H9 (cell line): ENCODE results near the gene SYNPO2L. TPM values are rescaled to one million over a fixed set of nuclear protein-coding genes. Genes with fewer than 3 reads are reported as not detected.

Experiments
- DNase-seq: peaks from one replicate; pipeline ENCODE4 v3.0.0-alpha.2; 2017
- H2AFZ ChIP-seq: one replicate; pipeline ENCODE4 v1.6.1; 2013; ENCODE audit warnings: mild to moderate bottlenecking, low read length, control low read depth, moderate library complexity
- H2AK5ac ChIP-seq: 2 replicates; pipeline ENCODE4 v1.6.1; 2013; ENCODE audit warnings: low read length, control low read depth, mixed read lengths; ENCODE audit not compliant: insufficient read length
- H2BK120ac ChIP-seq: one replicate; pipeline ENCODE4 v1.6.1; 2013; ENCODE audit warnings: low read depth, mild to moderate bottlenecking, low read length, control low read depth, inconsistent platforms; ENCODE audit not compliant: poor library complexity, severe bottlenecking
- H2BK12ac ChIP-seq: 2 replicates; pipeline ENCODE4 v1.6.1; 2013; ENCODE audit warnings: low read length, control low read depth, mixed read lengths, low read depth; ENCODE audit not compliant: insufficient read length
- H2BK15ac ChIP-seq: 2 replicates; pipeline ENCODE4 v1.6.1; 2013; ENCODE audit warnings: low read depth, low read length, control low read depth
- H2BK20ac ChIP-seq: one replicate; pipeline ENCODE4 v1.6.1; 2013; ENCODE audit warnings: low read depth, mild to moderate bottlenecking, low read length, control low read depth, inconsistent platforms; ENCODE audit not compliant: poor library complexity, severe bottlenecking
- H2BK5ac ChIP-seq: 2 replicates; pipeline ENCODE4 v1.6.1; 2013; ENCODE audit warnings: low read length, control low read depth, mixed read lengths; ENCODE audit not compliant: insufficient read length
- H3K14ac ChIP-seq: 2 replicates; pipeline ENCODE4 v1.6.1; 2013; ENCODE audit warnings: low read length, control low read depth; ENCODE audit not compliant: insufficient read depth
- H3K18ac ChIP-seq: 2 replicates; pipeline ENCODE4 v1.6.1; 2013; ENCODE audit warnings: low read depth, mild to moderate bottlenecking, mixed read lengths, low read length, control low read depth; ENCODE audit not compliant: insufficient read length
- H3K23ac ChIP-seq: 2 replicates; pipeline ENCODE4 v1.6.1; 2013; ENCODE audit warnings: low read length, control low read depth, mixed read lengths, low read depth; ENCODE audit not compliant: insufficient read length
- H3K23me2 ChIP-seq: 2 replicates; pipeline ENCODE4 v1.6.1; 2013; ENCODE audit warnings: low read depth, mild to moderate bottlenecking, mixed read lengths, low read length, control low read depth; ENCODE audit not compliant: insufficient read length, poor library complexity, severe bottlenecking
- H3K27ac ChIP-seq: 2 replicates; pipeline ENCODE4 v1.5.1; 2013; ENCODE audit warnings: low read length, control low read depth, mixed read lengths, low read depth; ENCODE audit not compliant: insufficient read length
- H3K27me3 ChIP-seq: 2 replicates; pipeline ENCODE4 v1.6.1; 2013; ENCODE audit warnings: low read length, control low read depth, inconsistent platforms; ENCODE audit not compliant: insufficient read depth
- H3K4ac ChIP-seq: 2 replicates; pipeline ENCODE4 v1.6.1; 2013; ENCODE audit warnings: low read depth, mild to moderate bottlenecking, control low read depth, inconsistent platforms, low read length, moderate library complexity
- H3K4me1 ChIP-seq: 2 replicates; pipeline ENCODE4 v1.6.1; 2013; ENCODE audit warnings: low read length, control low read depth, inconsistent platforms; ENCODE audit not compliant: insufficient read depth
- H3K4me2 ChIP-seq: 2 replicates; pipeline ENCODE4 v1.6.1; 2013; ENCODE audit warnings: low read length, control low read depth, mixed read lengths; ENCODE audit not compliant: insufficient read length, insufficient read depth
- H3K56ac ChIP-seq: 2 replicates; pipeline ENCODE4 v1.6.1; 2013; ENCODE audit warnings: low read depth, mild to moderate bottlenecking, mixed read lengths, low read length, control low read depth; ENCODE audit not compliant: insufficient read length
- H3K79me1 ChIP-seq: 2 replicates; pipeline ENCODE4 v1.6.1; 2013; ENCODE audit warnings: low read depth, mild to moderate bottlenecking, moderate library complexity, low read length, control low read depth, inconsistent platforms; ENCODE audit not compliant: insufficient read depth, poor library complexity, severe bottlenecking
- H3K79me2 ChIP-seq: 2 replicates; pipeline ENCODE4 v1.6.1; 2013; ENCODE audit warnings: low read length, control low read depth, inconsistent platforms; ENCODE audit not compliant: insufficient read depth
- H3K9ac ChIP-seq: 2 replicates; pipeline ENCODE4 v1.6.1; 2013; ENCODE audit warnings: low read length, control low read depth, mixed read lengths; ENCODE audit not compliant: insufficient read length; ENCODE audit errors: extremely low read depth
- H3K9me3 ChIP-seq: one replicate; pipeline ENCODE4 v1.6.1; 2013; ENCODE audit warnings: low read depth, low read length, inconsistent platforms; ENCODE audit not compliant: control insufficient read depth
- H3T11ph ChIP-seq: one replicate; pipeline ENCODE4 v1.6.1; 2013; ENCODE audit warnings: mild to moderate bottlenecking, low read length, control low read depth, inconsistent platforms
- H4K20me1 ChIP-seq: one replicate; pipeline ENCODE4 v1.6.1; 2013; ENCODE audit not compliant: control insufficient read depth, insufficient read length, insufficient read depth
- H4K5ac ChIP-seq: 2 replicates; pipeline ENCODE4 v1.6.1; 2013; ENCODE audit warnings: low read depth, mild to moderate bottlenecking, mixed read lengths, low read length, control low read depth; ENCODE audit not compliant: insufficient read length
- H4K8ac ChIP-seq: replicated peaks from 2 replicates; pipeline ENCODE4 v1.6.1; 2013; ENCODE audit warnings: low read length, control low read depth, mixed read lengths, low read depth; ENCODE audit not compliant: insufficient read length
- H4K91ac ChIP-seq: 2 replicates; pipeline ENCODE4 v1.6.1; 2013; ENCODE audit warnings: low read depth, mild to moderate bottlenecking, moderate library complexity, mixed read lengths, low read length, control low read depth; ENCODE audit not compliant: insufficient read length
- H3K27ac Mint-ChIP-seq, 3 experiments: 2 replicates in 2 of 3; 3 replicates in 1 of 3; pipeline ENCODE4 v1.8.0; 2020 to 2021; ENCODE audit warnings: mixed read lengths in 3 of 3, mild to moderate bottlenecking in 1 of 3, moderate library complexity in 1 of 3
- H3K27me3 Mint-ChIP-seq: 2 replicates; pipeline ENCODE4 v1.8.0; 2021; ENCODE audit warnings: low read depth, mild to moderate bottlenecking, moderate library complexity, mixed read lengths
- H3K36me3 Mint-ChIP-seq, 3 experiments: 2 replicates in 2 of 3; 3 replicates in 1 of 3; pipeline ENCODE4 v1.8.0; 2020 to 2021; ENCODE audit warnings: low read depth in 3 of 3, mixed read lengths in 3 of 3; ENCODE audit not compliant: insufficient read depth in 1 of 3
- H3K4me1 Mint-ChIP-seq, 2 experiments: 2 replicates each; pipeline ENCODE4 v1.8.0; 2020; ENCODE audit warnings: mixed read lengths in 2 of 2
- H3K4me3 Mint-ChIP-seq, 2 experiments: 2 replicates in 1 of 2; 3 replicates in 1 of 2; pipeline ENCODE4 v1.8.0; 2020 to 2021; ENCODE audit warnings: mild to moderate bottlenecking in 2 of 2, mixed read lengths in 2 of 2, moderate library complexity in 1 of 2
- H3K9me3 Mint-ChIP-seq, 2 experiments: 2 replicates in 1 of 2; 3 replicates in 1 of 2; pipeline ENCODE4 v1.8.0; 2020; ENCODE audit warnings: mild to moderate bottlenecking in 2 of 2, mixed read lengths in 2 of 2, moderate library complexity in 1 of 2
- CTCF ChIP-seq: fragments of 200-600 bp; sonication (generic); conservative IDR thresholded peaks from 3 replicates; pipeline ENCODE4 v1.8.0; 2021; ENCODE audit warnings: antibody characterized with exemption, mild to moderate bottlenecking
- WGBS: extraction: QIAGEN DNeasy Blood & Tissue Kit; methylation state at CpG from one replicate; pipeline ENCODE4 v1.1.7; 2013; ENCODE audit warnings: missing lambda C conversion rate, low lambda C conversion rate, mixed read lengths; ENCODE audit not compliant: insufficient read length; ENCODE audit errors: extremely low coverage; 5-methylcytosine and 5-hydroxymethylcytosine counted together
- total RNA-seq: library from RNA; stranded (reverse); gene quantifications from 2 replicates; pipeline ENCODE4 v1.2.1, GENCODE V29; 2021

SYNPO2L gene
- total RNA-seq, 1 experiment from 2014 or later, result 0.11 TPM

DNA sequence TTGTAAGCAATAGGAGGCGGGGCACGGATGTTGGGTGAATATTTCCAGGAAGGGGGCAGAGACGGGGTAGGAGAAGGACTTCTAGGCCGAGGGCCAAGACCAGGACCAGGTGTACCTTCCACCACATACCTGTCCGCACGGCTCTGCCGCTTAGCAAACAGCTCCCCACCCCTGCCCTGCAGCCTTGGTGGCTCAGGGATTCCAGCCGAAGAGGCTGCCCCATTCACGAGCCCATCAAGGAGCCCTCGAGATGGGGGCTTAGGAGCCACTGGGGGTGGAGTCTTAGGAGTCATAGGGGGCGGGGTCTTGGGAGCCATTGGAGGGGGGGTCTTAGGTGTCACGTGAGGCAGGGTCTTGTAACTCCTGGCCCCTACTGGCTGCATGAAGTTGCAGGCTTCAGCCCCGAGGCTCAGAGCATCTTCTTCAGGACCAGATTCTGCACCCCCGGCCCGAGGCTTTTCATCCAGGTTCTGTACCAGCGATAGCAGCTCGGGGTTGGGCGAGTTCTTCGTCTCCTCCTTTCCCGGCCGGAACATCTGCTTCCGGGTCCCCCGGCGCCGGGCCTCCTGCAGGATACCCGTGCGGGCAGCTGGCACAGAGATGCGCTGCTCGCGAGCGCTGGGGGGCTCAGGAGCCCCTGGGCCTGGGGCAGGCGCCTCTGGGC lies 8.5 kb downstream of the SYNPO2L start:
- Mint-ChIP-seq H3K27ac (peak overlapping the region in 1 of 3 experiments; percentile 97; a peak in 3 of 7 replicates), H3K4me3 (peak overlapping the region; percentile 71 to 88), H3K4me1 (peaks cover 18 to 22% of the 10 kb centered on the region in 2 experiments), H3K27me3 (peaks cover 2% of the 10 kb centered on the region), H3K36me3 (no peaks in the 10 kb centered on the region), H3K9me3 (no peaks in the 10 kb centered on the region)
- H2BK15ac ChIP-seq, result no peak overlapping the region
- no peak overlapping the region for H2BK120ac ChIP-seq
- no peak overlapping the region for H2BK12ac ChIP-seq
- no peak overlapping the region for H3K27ac ChIP-seq
- peaks cover 4% of the 10 kb centered on the region for H3K23me2 ChIP-seq
- no peaks in the 10 kb centered on the region for H3K79me1 ChIP-seq
- peaks cover 3% of the 10 kb centered on the region; the same call in 1 of the 2 replicates for H3K4me1 ChIP-seq
- peak overlapping the region; percentile 63 for H3K18ac ChIP-seq
- DNase-seq, result peak; percentile 92
- H3K27me3 ChIP-seq, result no peaks in the 10 kb centered on the region
- peak overlapping the region; percentile 33; the same call in 1 of the 2 replicates for H3K14ac ChIP-seq
- H4K8ac ChIP-seq, result no peak overlapping the region
- H3K4me2 ChIP-seq, result peak overlapping the region; percentile 26
- H3K9ac ChIP-seq, result peak overlapping the region; percentile 11
- no peak overlapping the region for H2AFZ ChIP-seq
- no peak overlapping the region for H4K91ac ChIP-seq
- no peak overlapping the region for H3K56ac ChIP-seq
- H4K5ac ChIP-seq, result no peak overlapping the region
- no peak overlapping the region for H3K4ac ChIP-seq
- H3K79me2 ChIP-seq, result no peaks in the 10 kb centered on the region
- H2AK5ac ChIP-seq, result no peak overlapping the region
- no peak overlapping the region for H2BK20ac ChIP-seq
- no peak overlapping the region for H2BK5ac ChIP-seq
- no peaks in the 10 kb centered on the region for H3K9me3 ChIP-seq
- H3K23ac ChIP-seq, result no peak overlapping the region
- WGBS, result no CpG with 5 or more reads among the region's 32 CpGs
- TF ChIP-seq CTCF, result no peak; the same call in 2 of the 3 replicates
- no peak overlapping the region for H3T11ph ChIP-seq
- no peaks in the 10 kb centered on the region for H4K20me1 ChIP-seq
